ENCODE measurements around the gene MUC5B.

Gene MUC5B

DNA sequence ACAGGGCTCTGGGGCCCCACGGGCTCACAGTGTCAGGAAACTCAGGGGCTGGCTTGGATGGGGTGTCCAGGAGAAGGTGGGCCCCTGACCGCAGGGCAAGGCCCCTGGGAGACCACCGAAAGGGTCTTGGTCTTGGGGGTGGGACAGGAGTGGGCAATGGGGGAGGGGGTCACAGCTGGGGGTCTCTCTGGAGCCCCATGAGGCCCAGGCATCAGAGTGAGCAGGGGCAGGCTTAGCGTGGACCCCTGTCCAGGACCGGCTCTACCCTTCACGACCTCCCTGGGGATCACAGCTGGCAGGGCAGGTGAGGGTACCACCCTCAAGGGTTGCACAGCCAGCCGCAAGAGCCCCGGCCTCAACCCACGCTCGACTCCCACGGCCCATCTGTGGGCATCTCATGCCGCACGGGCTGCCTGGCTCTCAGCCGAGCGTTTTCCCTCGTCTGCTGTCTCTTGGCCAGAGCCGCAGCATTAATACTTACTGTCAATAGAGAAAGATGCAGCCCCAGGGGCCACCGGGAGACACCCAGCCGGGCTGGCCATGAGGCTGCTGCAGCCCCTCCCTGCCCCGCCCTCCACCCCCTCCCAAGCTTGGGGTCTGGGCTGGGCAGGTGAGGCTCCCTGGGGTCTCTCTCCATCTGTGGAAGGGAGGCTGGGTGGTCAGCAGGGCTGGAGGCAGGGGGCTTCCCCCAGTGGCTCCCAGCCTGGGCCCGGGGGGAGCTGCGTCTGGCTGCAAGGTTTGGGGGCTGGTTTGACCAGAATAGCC is 662 bp downstream of the MUC5B start:
- no peak for DNase-seq

DNA sequence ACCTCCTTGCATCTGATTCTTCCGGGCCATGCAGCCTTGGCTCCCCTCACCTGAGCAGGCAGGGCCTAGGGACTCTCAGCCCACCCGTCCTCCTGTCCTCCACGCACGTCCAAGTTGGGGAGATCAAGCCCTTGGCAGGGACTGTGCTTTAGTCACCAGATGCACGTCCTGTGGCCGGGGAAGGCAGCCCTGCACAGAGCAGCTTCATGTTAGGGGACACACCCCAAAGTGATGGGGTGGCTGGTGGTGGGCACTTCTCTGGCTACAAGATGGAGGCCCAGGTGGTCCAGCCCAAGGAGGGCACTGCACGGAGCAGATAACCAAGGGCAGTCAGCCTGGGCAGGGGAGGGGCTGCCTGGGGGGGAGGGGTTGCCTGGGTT is 1.2 kb downstream of the MUC5B start:
- no peak for DNase-seq

DNA sequence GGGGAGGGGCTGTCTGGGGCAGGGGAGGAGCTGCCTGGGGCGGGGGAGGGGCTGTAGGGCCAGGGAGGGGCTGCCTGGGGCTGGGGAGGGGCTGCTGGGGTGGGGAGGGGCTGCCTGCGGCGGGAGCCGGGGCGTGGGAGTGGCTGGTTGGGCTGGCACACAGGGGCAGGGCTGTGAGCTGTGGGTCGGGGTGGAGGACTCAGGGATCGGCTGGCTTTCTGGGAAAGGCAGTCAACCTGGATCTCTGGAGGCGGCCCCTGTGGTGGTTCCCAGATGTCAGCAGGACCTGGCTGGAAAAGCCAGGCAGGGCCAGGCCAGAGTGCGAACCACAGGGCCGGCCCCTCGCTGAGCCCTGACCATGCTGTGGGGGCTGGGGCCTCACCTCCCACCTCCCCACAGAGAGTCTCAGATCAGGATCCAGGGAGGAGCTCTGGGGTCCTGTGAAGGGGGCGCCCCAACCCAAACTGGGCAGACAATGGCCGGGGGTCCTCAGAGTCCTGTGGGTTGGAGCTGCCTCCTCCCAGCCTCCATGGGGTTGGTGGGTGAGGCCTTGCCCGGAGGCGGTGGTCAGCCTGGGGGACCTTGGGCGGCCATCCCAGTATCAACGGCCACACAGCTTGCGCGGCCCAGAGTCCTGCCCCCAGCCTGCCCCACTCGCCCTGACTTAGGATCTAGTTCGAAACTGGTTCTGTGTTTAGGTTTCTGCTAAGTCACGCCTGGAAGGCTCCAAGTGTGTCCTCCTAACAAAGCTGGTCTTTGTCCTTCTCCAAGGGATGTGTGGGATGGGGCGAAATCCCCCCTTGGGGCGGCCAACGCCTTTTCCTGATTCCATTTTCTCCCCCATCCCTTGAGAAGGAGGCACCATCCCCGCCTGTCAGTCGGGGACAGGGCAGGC is 1.9 kb downstream of the MUC5B start:
- no peak for DNase-seq

DNA sequence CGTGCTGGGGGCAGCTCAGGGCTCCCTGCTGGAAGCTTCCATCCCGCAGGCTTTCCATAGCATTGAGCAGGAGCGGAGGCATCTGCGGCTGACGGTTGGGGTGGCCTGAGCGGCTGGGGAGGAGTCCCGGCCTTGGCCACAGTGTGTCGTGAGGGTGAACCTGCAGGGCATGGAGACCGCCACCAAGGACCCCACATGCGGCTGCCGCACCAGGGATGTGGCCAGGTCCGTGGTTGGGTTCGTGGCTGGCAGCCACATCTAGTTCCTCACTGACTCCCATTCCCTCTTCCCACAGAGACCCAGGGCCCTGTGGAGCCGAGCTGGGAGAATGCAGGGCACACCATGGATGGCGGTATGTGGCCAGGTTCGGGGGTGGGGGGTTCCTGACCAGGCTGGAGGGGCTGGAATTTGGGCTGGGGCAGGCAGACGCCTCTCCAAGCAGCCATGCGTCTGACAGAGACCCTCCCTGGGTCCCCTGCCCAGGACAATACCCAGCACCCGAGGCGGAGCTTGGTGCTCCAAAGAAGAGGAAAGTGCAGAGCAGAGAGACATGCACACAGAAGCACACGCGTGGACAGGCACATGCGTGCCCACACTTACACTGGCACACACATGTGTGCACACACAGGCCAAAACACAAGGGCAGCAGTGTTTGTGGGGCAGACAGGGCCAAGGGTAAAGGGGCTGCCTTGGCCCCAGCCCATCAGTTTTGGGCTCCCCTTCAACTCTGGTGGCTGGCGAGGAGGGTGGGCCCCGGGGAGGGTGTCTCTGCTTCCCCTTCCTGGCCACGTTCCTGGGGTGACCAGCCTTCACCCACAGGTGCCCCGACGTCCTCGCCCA is 2.7 kb downstream of the MUC5B start:
- DNase-seq = no peak

DNA sequence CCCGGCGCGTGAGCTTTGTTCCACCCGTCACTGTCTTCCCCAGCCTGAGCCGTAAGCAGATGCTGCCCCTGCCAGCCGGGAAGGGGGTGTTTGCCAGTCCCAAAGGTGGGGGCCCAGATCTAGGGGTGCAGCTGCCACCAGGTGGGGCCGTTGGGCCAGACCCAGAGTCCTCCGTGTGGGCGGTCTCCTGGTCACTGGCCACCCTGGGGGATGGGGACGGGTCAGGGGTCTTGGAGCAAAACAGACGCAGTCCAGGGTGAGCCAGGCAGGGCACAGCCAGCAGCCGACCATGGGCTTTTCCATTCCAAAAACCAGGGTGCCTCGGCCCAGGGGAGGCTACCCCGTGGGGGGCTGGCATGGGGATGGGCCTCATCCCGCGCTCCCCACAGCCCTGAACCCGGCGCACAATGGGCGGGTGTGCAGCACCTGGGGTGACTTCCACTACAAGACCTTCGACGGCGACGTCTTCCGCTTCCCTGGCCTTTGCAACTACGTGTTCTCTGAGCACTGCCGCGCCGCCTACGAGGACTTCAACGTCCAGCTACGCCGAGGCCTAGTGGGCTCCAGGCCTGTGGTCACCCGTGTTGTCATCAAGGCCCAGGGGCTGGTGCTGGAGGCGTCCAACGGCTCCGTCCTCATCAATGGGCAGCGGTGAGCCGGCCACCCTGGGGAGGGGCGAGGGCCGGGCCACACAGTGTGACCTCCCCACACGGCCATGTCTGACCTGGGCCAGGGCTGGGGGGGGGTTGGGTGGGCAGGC is 3.5 kb downstream of the MUC5B start:
- DNase-seq = no peak

DNA sequence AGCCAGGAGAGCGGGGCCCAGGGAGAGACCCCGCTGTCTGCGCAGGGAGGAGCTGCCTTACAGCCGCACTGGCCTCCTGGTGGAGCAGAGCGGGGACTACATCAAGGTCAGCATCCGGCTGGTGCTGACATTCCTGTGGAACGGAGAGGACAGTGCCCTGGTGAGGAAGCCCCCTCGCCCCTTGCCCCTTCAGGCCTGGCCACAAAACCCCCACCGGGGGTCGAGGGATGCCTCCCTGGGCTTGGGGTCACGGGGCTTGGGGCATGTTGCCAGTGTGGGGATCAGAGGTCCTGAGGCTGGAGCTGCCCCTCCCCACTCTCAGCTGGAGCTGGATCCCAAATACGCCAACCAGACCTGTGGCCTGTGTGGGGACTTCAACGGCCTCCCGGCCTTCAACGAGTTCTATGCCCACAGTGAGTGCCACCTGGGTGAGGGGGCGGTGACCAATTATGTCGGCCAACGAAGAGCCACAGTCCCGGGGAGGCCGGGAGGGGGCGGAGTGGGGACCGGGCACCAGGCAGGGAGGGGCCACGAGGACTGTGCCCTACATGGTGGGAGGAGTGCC is 4.2 kb downstream of the MUC5B start:
- no peak for DNase-seq

DNA sequence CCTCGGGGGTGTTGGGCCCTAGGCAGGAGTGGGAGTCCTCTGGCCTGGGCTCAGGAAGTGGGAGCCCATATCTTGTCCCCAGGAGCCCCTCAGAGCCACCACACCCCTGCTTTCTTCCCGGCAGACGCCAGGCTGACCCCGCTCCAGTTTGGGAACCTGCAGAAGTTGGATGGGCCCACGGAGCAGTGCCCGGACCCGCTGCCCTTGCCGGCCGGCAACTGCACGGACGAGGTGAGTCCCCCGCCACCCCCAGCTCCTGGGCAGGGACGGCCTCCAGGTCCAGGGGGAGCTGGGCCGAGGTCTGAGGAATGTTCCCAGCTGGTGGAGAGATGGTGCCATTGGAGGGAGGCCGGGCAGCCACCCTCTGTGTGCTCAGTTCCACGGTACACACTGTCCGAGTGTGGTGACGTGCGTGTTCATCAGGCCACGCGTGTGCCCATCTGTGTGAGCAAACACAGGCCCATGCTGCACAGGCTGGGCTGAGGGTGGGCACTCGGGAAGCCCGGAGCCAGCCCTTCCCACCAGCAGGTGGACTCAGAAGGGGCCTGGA is 4.8 kb downstream of the MUC5B start:
- DNase-seq = no peak

DNA sequence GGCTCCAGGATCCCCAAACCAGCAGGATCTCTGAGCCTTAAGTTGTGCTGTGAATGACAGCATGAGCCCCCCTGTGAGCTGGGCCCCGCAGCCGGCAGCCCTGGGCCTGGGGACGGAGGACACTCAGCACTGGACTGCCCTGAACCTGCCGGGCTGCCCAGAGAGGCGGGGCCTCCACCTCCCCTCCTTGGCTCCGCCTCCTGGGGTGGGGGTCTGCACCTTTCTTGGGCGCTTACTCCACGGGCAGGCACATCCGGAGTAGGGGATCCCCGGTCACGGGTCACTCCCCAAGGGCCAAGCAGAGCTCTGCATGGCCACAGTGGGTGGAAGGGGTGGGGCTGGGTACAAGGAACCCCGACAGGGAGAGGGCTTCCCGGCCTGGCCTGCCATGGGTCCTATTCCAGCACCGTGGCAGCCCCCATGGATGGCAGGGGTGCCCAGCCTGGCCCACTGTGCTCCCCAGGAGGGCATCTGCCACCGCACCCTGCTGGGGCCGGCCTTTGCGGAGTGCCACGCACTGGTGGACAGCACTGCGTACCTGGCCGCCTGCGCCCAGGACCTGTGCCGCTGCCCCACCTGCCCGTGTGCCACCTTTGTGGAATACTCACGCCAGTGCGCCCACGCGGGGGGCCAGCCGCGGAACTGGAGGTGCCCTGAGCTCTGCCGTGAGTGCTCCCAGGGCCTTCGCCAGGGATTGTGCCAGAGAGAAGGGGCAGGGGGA is 5.4 kb downstream of the MUC5B start:
- no peak for DNase-seq

DNA sequence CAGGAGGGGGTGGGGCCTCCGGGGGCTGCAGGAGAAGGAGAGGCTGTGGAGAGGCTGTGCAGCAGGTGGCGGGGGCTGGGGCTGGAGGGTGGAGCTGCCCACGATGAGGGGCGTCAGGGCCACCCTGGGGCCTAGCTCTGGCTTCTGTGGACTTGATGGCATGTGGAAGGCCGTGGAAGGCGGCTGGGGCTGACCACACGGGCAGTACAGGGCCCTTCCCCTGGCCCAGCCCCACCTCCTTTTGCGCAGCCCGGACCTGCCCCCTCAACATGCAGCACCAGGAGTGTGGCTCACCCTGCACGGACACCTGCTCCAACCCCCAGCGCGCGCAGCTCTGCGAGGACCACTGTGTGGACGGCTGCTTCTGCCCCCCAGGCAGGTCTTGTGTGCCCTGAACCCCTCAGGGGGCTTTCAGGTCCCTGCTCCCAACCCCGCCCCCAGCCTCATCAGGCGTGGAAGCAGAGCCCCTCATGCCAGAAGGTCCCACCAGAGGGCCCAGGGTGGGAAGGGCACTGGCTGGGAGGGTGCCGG is 6.1 kb downstream of the MUC5B start:
- no peak for DNase-seq

DNA sequence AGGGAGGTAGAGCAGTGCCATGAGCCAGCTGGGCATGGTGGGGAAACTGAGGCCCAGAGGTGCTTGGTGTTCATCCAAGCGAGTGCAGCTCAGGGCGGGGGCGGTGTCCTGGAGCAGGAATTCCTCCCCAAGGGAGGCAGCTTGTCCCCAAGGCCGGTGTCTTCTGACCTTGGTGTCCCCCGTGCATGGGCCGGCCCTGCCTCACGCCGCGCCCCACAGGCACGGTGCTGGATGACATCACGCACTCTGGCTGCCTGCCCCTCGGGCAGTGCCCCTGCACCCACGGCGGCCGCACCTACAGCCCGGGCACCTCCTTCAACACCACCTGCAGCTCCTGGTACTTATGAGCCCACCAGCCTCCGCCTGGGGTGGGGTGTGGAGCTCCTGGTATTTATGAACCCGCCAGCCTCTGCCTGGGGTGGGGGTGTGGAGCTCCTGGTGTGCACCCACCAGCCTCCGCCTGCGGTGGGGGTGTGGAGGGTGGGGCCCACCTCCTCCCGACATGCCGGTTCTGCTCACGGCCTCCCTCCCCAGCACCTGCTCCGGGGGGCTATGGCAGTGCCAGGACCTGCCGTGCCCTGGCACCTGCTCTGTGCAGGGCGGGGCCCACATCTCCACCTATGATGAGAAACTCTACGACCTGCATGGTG is 6.7 kb downstream of the MUC5B start:
- DNase-seq = no peak

DNA sequence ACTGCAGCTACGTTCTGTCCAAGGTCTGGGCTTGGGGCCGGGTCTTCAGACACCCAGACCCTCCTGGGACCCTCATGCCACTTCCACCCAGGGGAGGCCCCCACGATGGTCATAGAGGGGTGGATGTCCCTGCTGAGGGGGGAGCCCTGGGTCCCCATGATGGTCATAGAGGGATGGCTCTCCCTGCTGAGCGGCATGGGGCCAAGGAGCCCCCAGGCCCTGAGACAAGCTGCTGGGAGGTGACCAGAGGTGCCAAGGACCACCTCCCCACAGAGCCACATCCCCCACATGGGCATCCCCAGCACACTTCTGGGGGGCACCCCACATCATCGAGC is 7.2 kb downstream of the MUC5B start:
- no peak for DNase-seq

DNA sequence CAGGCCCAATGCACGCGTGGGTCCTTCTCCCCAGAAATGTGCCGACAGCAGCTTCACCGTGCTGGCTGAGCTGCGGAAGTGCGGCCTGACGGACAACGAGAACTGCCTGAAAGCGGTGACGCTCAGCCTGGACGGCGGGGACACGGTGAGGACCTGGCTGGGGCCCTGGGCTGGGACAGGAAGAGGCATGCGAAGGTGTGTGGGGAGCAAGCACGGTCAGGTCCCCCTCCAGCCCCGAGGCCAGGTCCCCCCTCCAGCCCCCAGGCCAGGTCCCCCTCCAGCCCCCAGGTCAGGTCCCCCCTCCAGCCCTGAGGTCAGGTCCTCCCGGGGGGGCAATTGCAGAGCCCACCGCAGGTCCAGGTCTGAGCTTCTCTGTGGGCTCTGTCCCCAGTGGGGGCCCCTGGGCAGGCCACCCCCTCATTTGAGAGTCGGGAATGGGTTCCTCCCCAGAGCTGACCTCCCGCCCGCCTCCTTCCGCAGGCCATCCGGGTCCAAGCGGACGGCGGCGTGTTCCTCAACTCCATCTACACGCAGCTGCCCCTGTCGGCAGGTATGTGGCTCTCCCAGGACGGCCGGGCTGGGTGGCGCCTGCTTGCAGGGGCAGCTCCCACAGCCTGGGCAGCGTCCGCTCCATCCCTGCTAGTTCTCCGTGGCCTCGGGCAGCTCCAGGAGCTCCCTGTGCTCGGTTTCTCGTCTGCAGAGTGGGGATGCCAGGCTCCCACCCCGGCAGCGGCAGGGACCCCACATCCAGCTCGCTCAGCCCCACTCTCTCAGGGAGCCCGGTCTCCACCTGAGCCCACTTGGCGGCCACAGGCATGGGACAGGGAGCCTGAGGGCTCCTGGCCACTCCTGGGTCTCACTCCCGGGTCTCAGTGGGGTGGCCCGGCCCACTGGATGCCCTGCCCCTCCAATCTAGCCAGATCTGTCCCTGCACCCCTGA is 7.9 kb downstream of the MUC5B start:
- no peak for DNase-seq

DNA sequence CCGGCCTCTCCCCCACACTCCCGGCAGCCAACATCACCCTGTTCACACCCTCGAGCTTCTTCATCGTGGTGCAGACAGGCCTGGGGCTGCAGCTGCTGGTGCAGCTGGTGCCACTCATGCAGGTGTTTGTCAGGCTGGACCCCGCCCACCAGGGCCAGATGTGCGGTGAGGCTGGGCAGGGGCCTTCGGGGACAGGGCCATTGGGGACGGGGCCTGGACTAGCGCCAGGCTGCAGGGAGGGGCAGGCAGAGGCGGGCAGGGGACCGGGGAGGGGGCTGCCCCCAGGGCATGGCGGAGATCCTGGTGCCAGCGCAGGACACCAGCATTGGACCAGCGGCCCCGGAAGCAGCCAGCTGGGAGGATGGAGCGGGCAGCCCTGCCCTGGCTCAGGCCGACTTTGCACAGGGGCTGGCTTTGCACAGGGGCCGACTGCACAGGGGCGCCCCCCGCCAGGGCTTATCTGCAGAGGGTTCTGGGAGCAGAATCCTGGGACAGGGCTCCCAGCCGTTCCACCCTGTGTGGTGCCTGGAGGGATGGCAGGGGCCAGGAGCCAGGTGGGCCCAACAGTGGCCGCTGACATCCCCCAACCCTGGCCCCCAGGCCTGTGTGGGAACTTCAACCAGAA is 8.6 kb downstream of the MUC5B start:
- DNase-seq = no peak

DNA sequence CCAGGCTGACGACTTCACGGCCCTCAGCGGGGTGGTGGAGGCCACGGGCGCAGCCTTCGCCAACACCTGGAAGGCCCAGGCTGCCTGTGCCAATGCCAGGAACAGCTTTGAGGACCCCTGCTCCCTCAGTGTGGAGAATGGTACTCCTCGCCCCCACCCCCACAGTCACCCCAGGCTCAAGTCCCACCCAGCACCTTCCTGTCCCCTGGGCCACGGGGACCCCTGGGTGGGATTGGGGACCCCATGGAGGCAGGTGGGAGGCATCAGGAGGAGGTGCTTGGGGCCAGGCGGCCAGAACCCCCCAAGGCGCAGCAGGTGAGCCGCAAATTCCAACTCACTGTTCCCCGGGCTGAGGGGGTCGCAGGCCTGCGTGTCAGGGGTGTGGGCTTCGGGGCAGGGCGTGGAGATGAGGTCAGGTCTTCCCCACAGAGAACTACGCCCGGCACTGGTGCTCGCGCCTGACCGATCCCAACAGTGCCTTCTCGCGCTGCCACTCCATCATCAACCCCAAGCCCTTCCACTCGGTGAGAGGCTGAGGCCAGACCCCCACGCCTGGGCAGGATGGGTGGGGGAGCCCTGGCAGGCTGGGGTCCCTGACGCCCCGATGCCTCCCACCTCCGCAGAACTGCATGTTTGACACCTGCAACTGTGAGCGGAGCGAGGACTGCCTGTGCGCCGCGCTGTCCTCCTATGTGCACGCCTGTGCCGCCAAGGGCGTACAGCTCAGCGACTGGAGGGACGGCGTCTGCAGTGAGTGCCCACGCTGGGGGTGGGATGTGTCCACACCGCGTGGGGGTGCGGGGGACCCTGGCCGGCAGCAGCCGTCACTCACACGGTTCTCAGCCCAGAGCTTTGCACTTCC is 9.4 kb downstream of the MUC5B start:
- no peak for DNase-seq

DNA sequence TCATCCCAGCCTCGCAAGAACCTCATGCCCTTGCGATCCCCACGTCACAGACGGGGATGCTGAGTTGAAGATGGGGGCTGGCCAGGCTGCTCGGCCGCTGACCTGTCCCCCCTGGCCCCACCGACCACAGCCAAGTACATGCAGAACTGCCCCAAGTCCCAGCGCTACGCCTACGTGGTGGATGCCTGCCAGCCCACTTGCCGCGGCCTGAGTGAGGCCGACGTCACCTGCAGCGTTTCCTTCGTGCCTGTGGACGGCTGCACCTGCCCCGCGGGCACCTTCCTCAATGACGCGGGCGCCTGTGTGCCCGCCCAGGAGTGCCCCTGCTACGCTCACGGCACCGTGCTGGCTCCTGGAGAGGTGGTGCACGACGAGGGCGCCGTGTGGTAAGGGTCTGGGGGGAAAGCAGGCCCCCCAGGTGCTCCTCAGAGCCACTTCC is 10.0 kb downstream of the MUC5B start:
- no peak for DNase-seq

DNA sequence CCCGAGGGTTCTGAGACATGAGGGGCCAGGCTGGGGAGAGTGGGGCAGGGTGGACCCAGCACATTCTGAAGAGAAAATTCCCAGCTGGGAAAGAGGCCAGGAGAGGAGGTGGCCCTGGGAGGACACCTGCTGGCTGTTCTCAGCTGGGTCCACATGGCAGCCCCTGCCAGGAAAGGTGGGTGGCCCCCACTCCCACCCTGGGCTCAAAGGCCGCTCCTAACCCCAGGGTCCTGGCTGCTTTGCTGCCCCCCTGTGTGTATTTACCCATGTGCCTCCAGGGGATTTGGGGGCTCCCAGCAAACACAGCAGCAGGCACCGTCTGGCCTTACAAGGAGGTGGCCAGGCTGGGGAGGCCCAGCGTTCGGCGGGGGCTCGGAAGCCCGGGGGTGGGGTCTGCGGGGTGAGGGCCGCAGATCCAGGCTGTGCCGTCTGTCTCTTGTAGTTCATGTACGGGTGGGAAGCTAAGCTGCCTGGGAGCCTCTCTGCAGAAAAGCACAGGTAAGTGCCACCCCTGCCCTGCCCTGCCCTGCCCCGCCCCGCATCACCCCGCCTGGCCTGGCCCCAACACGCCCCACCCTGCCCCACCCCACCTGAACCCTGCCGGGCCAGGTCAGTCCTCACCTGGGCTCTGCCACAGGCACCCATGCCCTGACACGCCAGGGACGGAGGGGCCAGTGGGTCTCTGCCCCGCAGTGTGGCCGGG is 10.6 kb downstream of the MUC5B start:
- DNase-seq = no peak

DNA sequence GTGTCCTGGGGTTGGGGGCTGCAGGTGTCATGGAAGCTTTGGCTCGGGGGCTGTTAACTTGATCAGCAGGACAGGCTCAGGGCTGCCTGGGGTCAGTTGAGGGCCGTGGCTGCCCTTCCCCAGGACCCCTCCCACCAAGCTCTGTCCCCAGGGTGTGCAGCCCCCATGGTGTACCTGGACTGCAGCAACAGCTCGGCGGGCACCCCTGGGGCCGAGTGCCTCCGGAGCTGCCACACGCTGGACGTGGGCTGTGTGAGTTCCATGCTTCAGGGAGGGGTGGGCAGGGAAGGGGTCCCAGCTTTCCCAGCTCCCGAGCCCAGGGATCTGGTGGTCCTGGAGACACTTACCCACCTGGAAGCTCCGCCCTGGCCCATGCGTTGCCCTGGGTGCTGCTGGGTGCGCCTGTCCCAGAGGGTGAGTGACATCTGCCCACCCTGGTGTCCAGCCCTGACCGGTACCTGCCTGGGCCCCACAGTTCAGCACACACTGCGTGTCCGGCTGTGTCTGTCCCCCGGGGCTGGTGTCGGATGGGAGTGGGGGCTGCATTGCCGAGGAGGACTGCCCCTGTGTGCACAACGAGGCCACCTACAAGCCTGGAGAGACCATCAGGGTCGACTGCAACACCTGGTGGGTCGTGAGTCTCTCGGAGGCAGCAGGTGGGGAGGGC is 11.3 kb downstream of the MUC5B start:
- DNase-seq = no peak

All from SW 1271 (cell line).